Effector memory CD4-positive, alpha-beta T cell (primary cell): ENCODE results near the gene GATD1.

Experiments used
- DNase-seq, 3 donors: peaks; one replicate each; pipeline ENCODE4 v3.0.0-alpha.2; 2020
- H3K27ac ChIP-seq: 2 replicates; pipeline ENCODE4 v1.7.0; 2013; ENCODE audit warnings: mild to moderate bottlenecking, low read length, moderate library complexity; ENCODE audit not compliant: insufficient read depth, poor library complexity, severe bottlenecking
- H3K27me3 ChIP-seq: replicated peaks from 2 replicates; pipeline ENCODE4 v1.7.0; 2013; ENCODE audit warnings: mild to moderate bottlenecking, low read length; ENCODE audit not compliant: insufficient read depth, control insufficient read depth, poor library complexity, severe bottlenecking
- H3K36me3 ChIP-seq: 2 replicates; pipeline ENCODE4 v1.7.0; 2013; ENCODE audit warnings: mild to moderate bottlenecking, low read length, moderate library complexity; ENCODE audit not compliant: control insufficient read depth, insufficient read depth
- H3K4me1 ChIP-seq: 2 replicates; pipeline ENCODE4 v1.7.0; 2013; ENCODE audit warnings: low read length, mild to moderate bottlenecking; ENCODE audit not compliant: control insufficient read depth, insufficient read depth, poor library complexity, severe bottlenecking
- H3K4me3 ChIP-seq: 2 replicates; pipeline ENCODE4 v1.7.0; 2013; ENCODE audit warnings: low read length, low read depth, mild to moderate bottlenecking; ENCODE audit not compliant: insufficient read depth, poor library complexity, severe bottlenecking
- H3K9me3 ChIP-seq: 2 replicates; pipeline ENCODE4 v1.7.0; 2013; ENCODE audit warnings: mild to moderate bottlenecking, low read length, moderate library complexity; ENCODE audit not compliant: control insufficient read depth

Gene GATD1

GRCh38 chr11:720642-721246 lies 56.5 kb downstream of the GATD1 start:
- Histone ChIP-seq H3K36me3 (no peaks in the 10 kb centered on the region), H3K9me3 (no peaks in the 10 kb centered on the region), H3K27me3 (peaks cover 10% of the 10 kb centered on the region), H3K4me3 (peak overlapping the region; percentile 37), H3K27ac (no peak overlapping the region), H3K4me1 (peaks cover 26% of the 10 kb centered on the region)
- peak; percentile 17 to 58 (median 37) for DNase-seq

DNA sequence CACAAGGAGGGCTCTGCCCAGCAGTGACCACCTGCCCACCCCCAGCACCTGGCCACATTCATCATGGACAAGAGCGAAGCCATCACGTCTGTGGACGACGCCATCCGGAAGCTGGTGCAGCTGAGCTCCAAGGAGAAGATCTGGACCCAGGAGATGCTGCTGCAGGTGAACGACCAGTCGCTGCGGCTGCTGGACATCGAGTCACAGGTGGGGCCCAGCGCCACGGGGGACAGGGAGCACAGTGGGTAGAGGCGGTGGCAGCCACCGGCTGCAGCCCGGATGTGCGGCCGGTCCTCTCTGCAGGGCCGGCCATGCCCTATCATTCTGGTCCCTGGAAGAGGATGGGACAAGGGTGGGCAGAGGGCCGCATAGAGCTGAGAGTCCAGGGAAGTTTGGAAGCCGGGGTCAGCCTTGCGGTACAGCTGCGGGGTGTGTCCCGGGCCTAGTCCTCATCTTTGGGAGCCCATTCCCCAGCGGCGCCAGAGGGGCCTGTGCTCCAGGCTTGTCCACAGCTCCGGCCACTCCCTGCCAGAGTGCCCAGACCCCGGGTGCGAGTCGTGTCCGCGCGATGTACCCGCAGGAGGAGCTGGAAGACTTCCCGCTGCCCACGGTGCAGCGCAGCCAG lies 57.2 kb downstream of the GATD1 start:
- Histone ChIP-seq H3K27ac (no peak overlapping the region), H3K27me3 (peaks cover 10% of the 10 kb centered on the region), H3K4me3 (peak overlapping the region; percentile 17), H3K4me1 (peaks cover 21% of the 10 kb centered on the region), H3K36me3 (no peaks in the 10 kb centered on the region), H3K9me3 (no peaks in the 10 kb centered on the region)
- no peak for DNase-seq

GRCh38 chr11:719214-720016 lies 57.9 kb downstream of the GATD1 start:
- Histone ChIP-seq H3K36me3 (no peaks in the 10 kb centered on the region), H3K27me3 (peaks cover 10% of the 10 kb centered on the region), H3K4me1 (peaks cover 21% of the 10 kb centered on the region), H3K9me3 (no peaks in the 10 kb centered on the region), H3K4me3 (no peak overlapping the region), H3K27ac (no peak overlapping the region)
- DNase-seq, result no peak
